Fibroblast of pulmonary artery (primary cell): Measurements from ENCODE around the gene CMSS1.
A peak's percentile ranks its signal among the peaks of the same experiment; 100 is the strongest.

Experiments used
- DNase-seq: peaks from one replicate; pipeline ENCODE4 v3.0.0-alpha.2; 2010; ENCODE audit warnings: low read depth
- H3K4me3 ChIP-seq: replicated peaks from 2 replicates; pipeline ENCODE4 v1.5.1; 2011; ENCODE audit warnings: low read depth, mild to moderate bottlenecking, control low read depth, low read length, moderate library complexity
- TF ChIP-seq, protein P1 (sequence below): IDR thresholded peaks from 2 replicates; pipeline ENCODE4 v1.5.1; 2011; ENCODE audit warnings: mild to moderate bottlenecking, control low read depth, low read length, inconsistent platforms; ENCODE audit errors: missing control alignments

Gene CMSS1

DNA sequence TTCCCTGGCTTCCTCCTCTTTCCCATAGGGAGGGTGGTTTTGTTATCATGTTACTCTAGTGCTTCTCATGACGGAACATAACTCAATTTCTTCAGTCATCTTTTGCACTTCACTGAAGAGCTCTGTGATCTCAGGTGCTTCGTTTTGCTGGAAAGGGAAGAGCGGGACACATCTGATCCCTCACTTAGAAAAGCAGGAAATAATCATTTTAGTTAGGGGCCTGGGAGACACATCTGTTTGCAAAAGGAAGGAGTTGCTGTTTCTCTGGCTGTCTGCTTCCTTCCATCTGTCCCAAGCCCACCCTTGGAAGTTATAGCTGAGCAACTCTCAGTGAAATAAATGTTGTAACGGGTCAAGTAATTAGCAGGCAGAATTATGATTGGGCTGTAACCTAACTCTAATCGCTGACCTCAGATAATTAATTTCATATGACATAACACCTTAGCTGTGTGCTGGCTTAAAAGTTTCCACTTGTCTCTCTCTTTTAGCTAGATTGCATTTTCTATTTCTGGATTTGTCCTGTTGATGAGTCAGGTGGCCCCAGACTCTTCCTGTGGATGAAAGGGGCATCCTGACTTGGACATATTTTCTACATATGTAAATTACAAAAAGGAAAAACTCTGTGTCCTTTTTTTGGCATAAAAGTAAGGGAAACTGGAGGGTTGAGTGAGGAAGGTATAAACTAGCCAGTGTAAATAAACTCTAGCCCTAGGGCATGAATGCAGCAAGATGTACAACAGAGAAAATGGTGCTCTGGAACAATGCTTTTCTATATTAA is 307.7 kb downstream of the CMSS1 start:
- no peak overlapping the region for H3K4me3 ChIP-seq
- DNase-seq: no peak
- TF ChIP-seq, protein P1, sequence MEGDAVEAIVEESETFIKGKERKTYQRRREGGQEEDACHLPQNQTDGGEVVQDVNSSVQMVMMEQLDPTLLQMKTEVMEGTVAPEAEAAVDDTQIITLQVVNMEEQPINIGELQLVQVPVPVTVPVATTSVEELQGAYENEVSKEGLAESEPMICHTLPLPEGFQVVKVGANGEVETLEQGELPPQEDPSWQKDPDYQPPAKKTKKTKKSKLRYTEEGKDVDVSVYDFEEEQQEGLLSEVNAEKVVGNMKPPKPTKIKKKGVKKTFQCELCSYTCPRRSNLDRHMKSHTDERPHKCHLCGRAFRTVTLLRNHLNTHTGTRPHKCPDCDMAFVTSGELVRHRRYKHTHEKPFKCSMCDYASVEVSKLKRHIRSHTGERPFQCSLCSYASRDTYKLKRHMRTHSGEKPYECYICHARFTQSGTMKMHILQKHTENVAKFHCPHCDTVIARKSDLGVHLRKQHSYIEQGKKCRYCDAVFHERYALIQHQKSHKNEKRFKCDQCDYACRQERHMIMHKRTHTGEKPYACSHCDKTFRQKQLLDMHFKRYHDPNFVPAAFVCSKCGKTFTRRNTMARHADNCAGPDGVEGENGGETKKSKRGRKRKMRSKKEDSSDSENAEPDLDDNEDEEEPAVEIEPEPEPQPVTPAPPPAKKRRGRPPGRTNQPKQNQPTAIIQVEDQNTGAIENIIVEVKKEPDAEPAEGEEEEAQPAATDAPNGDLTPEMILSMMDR: no peak

GRCh38 chr3:100127792-100128191 is 310.1 kb downstream of the CMSS1 start:
- no peak for DNase-seq
- TF ChIP-seq, protein P1: no peak
- H3K4me3 ChIP-seq: no peak overlapping the region

DNA sequence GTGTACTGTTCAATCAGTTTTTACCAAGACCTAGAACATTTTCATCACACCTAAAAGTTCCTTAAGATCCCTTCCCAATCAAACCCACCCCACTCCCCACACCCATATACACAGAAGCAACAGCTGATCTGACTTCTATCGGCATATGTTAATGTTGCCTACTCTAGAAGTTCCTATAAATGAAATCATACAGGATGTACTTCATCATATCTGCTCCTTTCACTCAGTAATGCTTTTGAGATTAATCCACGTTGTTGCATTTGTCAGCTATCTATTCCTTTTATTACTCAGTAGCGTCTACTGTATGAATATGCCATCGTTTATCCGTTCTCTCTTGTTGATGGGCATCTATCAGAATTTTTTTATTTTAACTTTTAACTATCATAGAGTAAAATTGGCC is 310.9 kb downstream of the CMSS1 start:
- TF ChIP-seq, protein P1: no peak
- no peak for DNase-seq
- no peak overlapping the region for H3K4me3 ChIP-seq

DNA sequence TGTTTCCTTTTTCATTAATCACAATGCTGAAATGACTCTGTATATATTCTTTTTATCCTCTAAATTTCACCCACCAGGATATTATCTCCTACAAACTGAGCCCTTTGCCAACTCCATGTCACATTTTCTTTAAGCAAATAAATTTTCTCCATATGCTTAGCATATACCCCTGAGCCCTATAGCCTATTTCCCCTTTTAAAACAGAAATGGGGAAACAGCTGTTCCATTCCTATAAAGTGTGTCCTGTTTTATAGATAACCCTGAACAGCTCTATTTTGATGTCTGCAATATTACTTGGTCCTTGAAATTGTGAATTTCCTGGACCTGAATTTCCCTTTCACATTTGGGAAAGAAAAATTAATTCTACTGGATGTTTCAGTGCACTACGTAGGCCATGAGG is 312.3 kb downstream of the CMSS1 start:
- TF ChIP-seq, protein P1: no peak
- no peak for DNase-seq

DNA sequence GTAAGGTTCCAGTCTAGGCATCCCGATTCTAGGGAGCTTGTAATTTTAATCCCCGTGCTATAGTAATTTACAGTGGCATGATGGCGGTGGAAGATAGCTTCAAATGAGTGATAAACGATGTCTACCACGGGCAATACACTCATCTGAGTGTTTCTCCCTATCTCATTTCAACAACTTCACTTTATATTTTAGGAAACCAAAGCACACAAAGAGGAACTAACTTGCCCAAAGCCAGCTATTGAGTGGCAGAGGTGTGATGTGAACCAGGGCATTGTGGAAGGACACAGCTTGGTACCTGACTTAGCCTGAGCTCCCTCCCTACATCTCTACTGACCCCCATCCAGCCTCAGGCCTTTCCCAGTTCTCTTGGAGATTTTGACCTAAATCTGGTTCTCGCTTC is 313.6 kb downstream of the CMSS1 start:
- no peak for DNase-seq
- H3K4me3 ChIP-seq: no peak overlapping the region
- TF ChIP-seq, protein P1: no peak

More for the DNA sequence above, 312.3 kb downstream of the CMSS1 start:
- no peak overlapping the region for H3K4me3 ChIP-seq

DNA sequence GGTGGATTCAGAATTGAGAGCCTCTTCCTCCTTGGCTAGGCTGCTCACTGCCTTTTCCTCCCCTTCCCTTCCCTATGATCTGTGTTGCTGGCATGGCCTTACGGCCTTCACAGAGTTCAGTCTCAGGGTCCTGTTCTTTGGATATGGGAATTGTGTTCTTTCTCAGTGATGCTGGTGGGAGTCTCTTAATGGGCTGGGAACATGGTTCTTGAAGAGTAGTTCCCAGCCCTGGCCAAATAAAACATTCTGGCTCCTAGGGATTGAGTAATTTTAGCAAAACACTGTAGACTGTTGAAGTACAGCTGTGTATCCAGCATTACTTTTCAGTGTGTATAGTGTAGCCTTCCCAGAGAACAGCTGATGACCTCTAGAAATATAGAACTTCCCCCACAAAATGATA is 319.3 kb downstream of the CMSS1 start:
- peak; percentile 49 for DNase-seq
- H3K4me3 ChIP-seq: no peak overlapping the region
- TF ChIP-seq, protein P1: no peak

GRCh38 chr3:100140976-100141375 is 323.3 kb downstream of the CMSS1 start:
- no peak for DNase-seq
- TF ChIP-seq, protein P1: no peak
- H3K4me3 ChIP-seq: no peak overlapping the region
